HG03280 (cell line): ENCODE measurements around the gene RPS6KA2.
A peak's percentile ranks its signal among the peaks of the same experiment; 100 is the strongest.

Experiments used
- ATAC-seq: cut with Tn5 transposase; IDR thresholded peaks from one replicate; pipeline ENCODE4 v1.9.1; 2021; ENCODE audit warnings: mild to moderate bottlenecking, moderate library complexity; ENCODE audit not compliant: unreplicated experiment

RPS6KA2 gene

DNA sequence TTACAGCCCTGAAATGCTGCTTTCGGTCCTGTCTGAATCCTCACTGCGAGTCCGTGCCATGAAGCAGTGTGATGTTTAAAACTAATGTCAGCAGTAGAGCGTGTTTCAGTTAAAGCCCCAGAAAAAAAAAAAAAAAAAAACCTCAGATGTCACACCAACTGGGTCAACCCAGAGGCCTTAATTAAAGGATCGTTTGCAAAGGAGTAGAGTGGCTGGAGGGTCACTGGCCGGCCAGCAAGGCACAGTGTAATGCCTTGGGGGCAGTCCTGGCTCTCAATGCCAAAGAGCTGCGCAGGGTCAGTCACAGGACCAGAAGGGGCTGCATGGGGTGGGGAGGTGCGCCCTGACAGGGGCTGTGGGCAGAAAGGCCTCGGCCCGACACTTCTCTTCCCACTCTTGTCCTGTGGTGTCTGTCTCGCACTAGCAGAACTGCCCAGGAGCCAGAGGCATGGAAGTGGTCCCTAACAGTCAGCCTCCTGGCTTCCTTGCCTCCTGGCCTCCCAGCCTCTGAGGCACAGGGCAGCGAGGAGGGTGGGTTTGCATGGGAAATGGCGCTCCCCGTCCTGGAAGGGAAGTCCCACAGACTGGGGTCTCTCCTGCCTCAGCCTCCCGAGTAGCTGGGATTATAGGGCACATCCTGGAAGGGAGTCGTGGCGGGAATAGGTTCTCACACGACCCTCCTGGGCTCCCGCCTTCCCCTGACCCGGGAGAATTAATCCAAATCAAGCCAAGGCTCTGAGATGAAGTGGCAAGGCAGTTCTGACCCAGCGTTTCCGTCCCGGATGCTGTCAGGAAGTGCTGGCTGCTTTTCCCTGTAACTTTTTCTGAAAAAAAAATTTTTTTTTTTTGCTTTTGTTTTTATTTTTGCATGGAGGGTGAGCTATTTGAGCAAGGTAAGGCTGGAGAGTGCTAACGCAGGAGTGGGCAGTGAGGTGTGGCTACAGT is 190.6 kb downstream of the RPS6KA2 start:
- no peak for ATAC-seq

DNA sequence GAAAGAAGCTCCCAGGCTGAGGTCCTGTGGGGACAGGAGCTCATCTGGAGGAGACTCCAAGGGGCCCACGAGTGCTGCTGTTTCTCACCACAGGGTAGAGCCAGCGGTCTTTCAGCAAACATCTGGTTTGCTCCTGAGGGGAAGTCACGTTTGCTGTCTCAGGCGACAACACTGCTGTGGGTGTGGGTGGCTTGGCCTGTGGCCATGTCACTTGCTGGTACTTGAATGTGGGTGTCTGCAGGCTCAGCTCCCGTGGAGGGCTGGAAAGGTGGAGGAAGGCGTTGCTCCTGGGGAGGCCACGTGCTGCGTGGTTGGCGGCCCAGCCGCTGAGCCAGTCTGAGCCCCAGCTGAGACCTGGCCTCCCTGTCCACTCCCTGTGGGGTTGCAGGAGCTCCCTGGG is 191.5 kb downstream of the RPS6KA2 start:
- ATAC-seq = no peak

DNA sequence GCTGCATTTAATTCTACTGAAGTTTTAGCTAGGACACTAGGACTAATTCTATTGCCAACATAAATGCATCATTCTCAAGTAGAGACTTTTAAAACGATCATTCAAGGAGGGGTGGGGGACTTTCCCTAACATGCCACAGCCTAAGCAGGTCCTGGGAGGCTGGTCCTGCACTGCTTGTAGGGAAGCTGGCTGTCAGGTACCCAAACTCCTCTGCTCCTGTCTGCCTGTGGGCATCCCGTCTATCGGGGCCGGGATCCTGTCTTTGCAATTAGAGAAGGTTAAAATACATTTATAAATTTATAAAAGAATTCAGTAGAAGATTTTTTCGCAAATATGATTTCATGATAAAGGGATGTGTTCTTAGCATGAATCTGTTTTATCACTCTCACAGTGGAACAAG is 192.7 kb downstream of the RPS6KA2 start:
- ATAC-seq = no peak

GRCh38 chr6:166433096-166433495 is 194.0 kb downstream of the RPS6KA2 start:
- ATAC-seq = no peak

- no peak for ATAC-seq
These were observed 196.8 kb downstream of the RPS6KA2 start for GRCh38 chr6:166430269-166430668.

GRCh38 chr6:166424431-166424830 is 202.6 kb downstream of the RPS6KA2 start:
- no peak for ATAC-seq

- ATAC-seq = no peak
These were observed 203.3 kb downstream of the RPS6KA2 start for GRCh38 chr6:166423781-166424180.

GRCh38 chr6:166423051-166423745 is 203.9 kb downstream of the RPS6KA2 start:
- no peak for ATAC-seq

- ATAC-seq = no peak
These were observed 204.7 kb downstream of the RPS6KA2 start for GRCh38 chr6:166422201-166422940.

GRCh38 chr6:166420351-166420750 is 206.7 kb downstream of the RPS6KA2 start:
- no peak for ATAC-seq

- peak; percentile 18 for ATAC-seq
These were observed 207.3 kb downstream of the RPS6KA2 start for GRCh38 chr6:166419717-166420116.

- ATAC-seq = peak; percentile 98
These were observed 207.8 kb downstream of the RPS6KA2 start for GRCh38 chr6:166419286-166419685.

- no peak for ATAC-seq
These were observed 208.3 kb downstream of the RPS6KA2 start for GRCh38 chr6:166418691-166419143.

DNA sequence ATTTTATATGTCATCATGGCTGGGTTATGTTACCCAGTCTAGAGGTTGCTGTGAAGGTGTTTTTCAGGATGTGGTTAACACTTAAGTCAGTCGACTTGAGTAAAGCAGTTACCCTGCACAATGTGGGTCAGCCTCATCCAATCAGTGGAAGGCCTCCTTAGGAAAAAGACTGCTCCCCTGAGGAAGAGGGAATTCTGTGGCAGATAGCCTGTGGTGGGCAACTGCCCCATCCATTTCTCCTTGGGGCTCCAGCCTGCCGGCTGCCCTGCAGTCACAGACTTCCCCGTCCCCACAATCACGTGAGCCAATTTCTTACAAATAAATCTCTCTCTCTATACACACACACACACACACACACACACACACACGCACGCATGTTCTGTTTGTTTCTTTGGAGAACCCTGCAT is 209.8 kb downstream of the RPS6KA2 start:
- no peak for ATAC-seq

GRCh38 chr6:166415833-166416347 is 211.2 kb downstream of the RPS6KA2 start:
- ATAC-seq = no peak

- no peak for ATAC-seq
These were observed 211.7 kb downstream of the RPS6KA2 start for GRCh38 chr6:166415306-166415705.

- no peak for ATAC-seq
These were observed 213.5 kb downstream of the RPS6KA2 start for GRCh38 chr6:166413491-166413951.

- no peak for ATAC-seq
These were observed 214.1 kb downstream of the RPS6KA2 start for GRCh38 chr6:166412911-166413384.

DNA sequence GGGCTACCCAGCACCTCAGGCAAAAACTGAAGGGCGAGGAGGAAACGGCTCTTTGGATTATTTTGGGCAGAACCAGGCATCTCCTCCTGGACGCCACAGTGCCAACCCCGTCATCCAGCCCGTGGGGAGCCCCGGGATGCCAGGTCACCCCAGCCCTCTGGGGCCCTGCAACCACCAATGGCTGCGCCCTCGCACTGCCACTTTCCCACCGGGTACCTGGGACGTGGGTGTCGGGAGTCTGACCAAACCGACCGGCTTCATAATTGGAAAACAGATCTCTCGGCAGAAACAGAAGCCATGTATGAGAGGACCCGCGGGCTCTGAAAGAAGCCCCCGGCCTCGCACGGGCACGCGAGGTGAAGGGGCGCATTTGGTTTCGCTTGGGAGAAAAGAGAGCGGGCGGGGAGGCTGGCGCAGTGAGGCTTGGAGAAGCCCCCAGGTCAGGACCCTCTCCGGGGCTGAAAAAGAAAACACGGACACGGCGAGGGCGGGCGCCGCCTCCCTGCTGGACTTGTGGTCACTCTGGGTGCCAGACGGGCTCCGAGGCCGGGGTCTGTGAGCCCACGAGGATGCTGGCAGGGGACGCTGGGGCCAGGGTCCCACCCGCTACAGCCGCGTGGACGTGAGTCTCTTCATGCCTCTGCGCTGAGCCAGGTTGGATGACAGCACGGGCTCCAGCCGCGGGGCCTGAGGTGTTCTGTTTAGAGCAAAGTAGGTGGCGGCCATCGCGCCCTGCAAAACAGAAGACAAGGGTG is 214.7 kb downstream of the RPS6KA2 start:
- no peak for ATAC-seq

DNA sequence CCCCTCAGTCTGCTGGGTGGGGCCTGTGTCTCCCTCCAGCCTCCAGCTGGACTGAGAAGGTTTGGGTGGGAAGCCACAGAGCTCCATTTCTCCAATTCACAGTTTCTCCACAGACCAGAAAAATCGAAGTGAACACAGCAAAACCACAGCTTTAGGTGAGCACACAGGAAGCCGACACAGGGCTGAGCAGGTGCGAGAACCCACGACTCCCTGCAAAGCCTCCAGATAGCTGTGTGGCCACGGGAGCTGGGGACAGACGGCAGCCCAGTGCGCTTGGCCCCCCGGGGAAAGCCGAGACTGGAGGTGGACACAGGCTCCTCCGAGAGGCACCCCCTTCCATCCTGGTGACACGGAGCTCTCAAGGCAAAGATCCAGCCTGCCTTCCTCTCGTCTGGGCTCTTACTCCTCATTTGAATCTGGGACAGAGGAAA is 215.3 kb downstream of the RPS6KA2 start:
- no peak for ATAC-seq
